ENCODE measurements around the gene TAAR9.

TAAR9 gene

GRCh38 chr6:132499757-132500156, 38.3 kb upstream of the TAAR9 start:
- TF ChIP-seq CTCF (IDR thresholded peaks at IDR 0.05), result no peak
- peak overlapping the region; percentile 68 for H3K27ac ChIP-seq
- H3K4me3 ChIP-seq (ENCODE audit: low read depth in 1 of 2, low read length in 1 of 2), result peak overlapping the region; percentile 31
- no peaks in the 10 kb centered on the region for H3K27me3 ChIP-seq
- H3K36me3 ChIP-seq, result peaks cover 55% of the 10 kb centered on the region
- no peaks in the 10 kb centered on the region for H3K9me3 ChIP-seq
- peaks cover 34 to 46% of the 10 kb centered on the region in 2 experiments for H3K4me1 ChIP-seq (ENCODE audit: control insufficient read depth in 1 of 2, insufficient read depth in 1 of 2, low read depth in 1 of 2, low read length in 1 of 2)

DNA sequence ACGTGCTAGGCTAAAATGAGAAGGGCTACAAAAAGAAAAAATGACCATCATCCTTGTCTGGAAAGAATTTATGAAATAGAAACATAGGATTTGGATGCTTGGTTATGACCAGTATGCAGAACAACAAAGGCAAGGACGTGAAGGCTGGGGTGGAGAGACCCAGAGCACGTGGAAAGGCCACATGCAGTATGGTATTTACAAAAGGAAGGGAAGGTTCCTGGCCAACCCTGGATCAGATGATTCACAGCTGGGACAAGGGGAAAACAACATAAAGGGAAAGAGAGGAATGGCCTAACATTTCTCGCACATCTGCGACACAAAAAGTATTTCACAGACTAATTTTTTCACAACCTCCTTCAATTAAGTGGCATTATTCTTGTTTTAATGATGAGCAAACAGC, 33.3 kb upstream of the TAAR9 start:
- no peak overlapping the region for H3K4me3 ChIP-seq (ENCODE audit: low read depth in 1 of 2, low read length in 1 of 2)
- no peak overlapping the region for H3K27ac ChIP-seq
- no peaks in the 10 kb centered on the region for H3K27me3 ChIP-seq
- peaks cover 60% of the 10 kb centered on the region for H3K36me3 ChIP-seq
- TF ChIP-seq CTCF (IDR thresholded peaks at IDR 0.05), result no peak
- H3K4me1 ChIP-seq (ENCODE audit: control insufficient read depth in 1 of 2, insufficient read depth in 1 of 2, low read depth in 1 of 2, low read length in 1 of 2), result peaks cover 13 to 23% of the 10 kb centered on the region in 2 experiments
- H3K9me3 ChIP-seq, result no peaks in the 10 kb centered on the region

GRCh38 chr6:132505158-132505557, 32.9 kb upstream of the TAAR9 start:
- TF ChIP-seq CTCF (IDR thresholded peaks at IDR 0.05), result no peak
- no peaks in the 10 kb centered on the region for H3K9me3 ChIP-seq
- H3K4me3 ChIP-seq (ENCODE audit: low read depth in 1 of 2, low read length in 1 of 2), result no peak overlapping the region
- peaks cover 13 to 23% of the 10 kb centered on the region in 2 experiments for H3K4me1 ChIP-seq (ENCODE audit: control insufficient read depth in 1 of 2, insufficient read depth in 1 of 2, low read depth in 1 of 2, low read length in 1 of 2)
- H3K36me3 ChIP-seq, result peaks cover 60% of the 10 kb centered on the region
- H3K27ac ChIP-seq, result peak overlapping the region; percentile 15
- no peaks in the 10 kb centered on the region for H3K27me3 ChIP-seq

DNA sequence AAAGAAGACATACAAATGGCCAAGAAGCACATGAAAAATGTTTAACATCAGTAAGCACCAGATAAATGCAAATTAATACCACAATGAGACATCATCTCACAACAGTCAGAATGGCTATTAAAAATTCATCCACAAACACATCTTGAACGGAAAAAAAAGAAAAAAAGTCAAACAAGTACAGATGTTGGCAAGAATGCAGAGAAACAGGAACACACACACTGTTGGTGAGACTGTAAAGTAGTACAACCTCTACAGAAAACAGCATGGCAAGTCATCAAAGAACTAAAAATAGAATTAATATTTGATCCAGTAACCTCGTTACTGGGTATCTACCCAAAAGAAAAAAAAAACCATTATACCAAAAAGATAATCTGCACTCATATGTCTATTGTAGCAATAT, 31.6 kb upstream of the TAAR9 start:
- Histone ChIP-seq H3K27ac (no peak overlapping the region), H3K9me3 (no peaks in the 10 kb centered on the region), H3K27me3 (no peaks in the 10 kb centered on the region), H3K4me3 (ENCODE audit: low read depth in 1 of 2, low read length in 1 of 2) (no peak overlapping the region), H3K4me1 (ENCODE audit: control insufficient read depth in 1 of 2, insufficient read depth in 1 of 2, low read depth in 1 of 2, low read length in 1 of 2) (peaks cover 20 to 30% of the 10 kb centered on the region in 2 experiments), H3K36me3 (peaks cover 49% of the 10 kb centered on the region)
- no peak for TF ChIP-seq CTCF (IDR thresholded peaks at IDR 0.05)

- Histone ChIP-seq H3K36me3 (peaks cover 42% of the 10 kb centered on the region), H3K4me3 (ENCODE audit: low read depth in 1 of 2, low read length in 1 of 2) (no peak overlapping the region), H3K27ac (no peak overlapping the region), H3K27me3 (no peaks in the 10 kb centered on the region), H3K4me1 (ENCODE audit: control insufficient read depth in 1 of 2, insufficient read depth in 1 of 2, low read depth in 1 of 2, low read length in 1 of 2) (peaks cover 27 to 34% of the 10 kb centered on the region in 2 experiments), H3K9me3 (no peaks in the 10 kb centered on the region)
- TF ChIP-seq CTCF (IDR thresholded peaks at IDR 0.05), result no peak
Observed at GRCh38 chr6:132506869-132507808, 30.9 kb upstream of the TAAR9 start.

Data from neutrophil (primary cell).